Measurements from ENCODE around the gene CELSR3. TPM values are rescaled to one million over a fixed set of nuclear protein-coding genes. Genes with fewer than 3 reads are reported as not detected.
A peak's percentile ranks its signal among the peaks of the same experiment; 100 is the strongest.

CELSR3 gene
- total and polyA plus RNA-seq, 2 of the 4 experiments (the other 2 are of a cell fraction), result 0.18 to 0.63 TPM

GRCh38 chr3:48633256-48633655, 29.4 kb downstream of the CELSR3 start:
- Histone ChIP-seq H3K36me3 (ENCODE audit: control insufficient read depth, insufficient read depth, low read length) (peaks cover 55% of the 10 kb centered on the region), H3K4ac (ENCODE audit: low read depth, low read length) (no peak overlapping the region), H2AFZ (replicated peaks; ENCODE audit: low read length, poor library complexity) (no peak overlapping the region), H3K4me2 (ENCODE audit: low read depth, low read length) (no peak overlapping the region; the same call in 1 of the 2 replicates), H2BK15ac (ENCODE audit: low read depth, low read length) (no peak overlapping the region), H2BK20ac (ENCODE audit: low read depth, low read length) (no peak overlapping the region), H3K14ac (replicated peaks; ENCODE audit: low read depth, low read length) (no peak overlapping the region), H3K79me1 (ENCODE audit: low read depth in 1 of 2, low read length in 2 of 2) (peaks cover 42 to 74% of the 10 kb centered on the region in 2 experiments), H4K91ac (ENCODE audit: insufficient read depth, low read depth, low read length) (no peak overlapping the region), H3K56ac (ENCODE audit: extremely low read depth, insufficient read depth, low read length) (no peak overlapping the region), H3K27me3 (ENCODE audit: control insufficient read depth, insufficient read depth, low read length) (no peaks in the 10 kb centered on the region), H3K27ac (ENCODE audit: insufficient read depth, low read length) (no peak overlapping the region), H3K4me1 (ENCODE audit: control insufficient read depth, insufficient read depth, low read length) (peaks cover 18% of the 10 kb centered on the region), H2AK5ac (ENCODE audit: low read depth, low read length) (no peak overlapping the region), H3K18ac (ENCODE audit: low read depth, low read length) (no peak overlapping the region), H3K4me3 (ENCODE audit: insufficient read depth, low read depth, low read length) (no peak overlapping the region), H2AK9ac (replicated peaks; ENCODE audit: low read depth, low read length, poor library complexity) (peak overlapping the region; percentile 29), H4K8ac (ENCODE audit: low read depth in 2 of 2, low read length in 2 of 2) (no peak overlapping the region), H2BK120ac (ENCODE audit: low read depth, low read length) (no peak overlapping the region), H4K20me1 (ENCODE audit: insufficient read depth, low read length) (peaks cover 48% of the 10 kb centered on the region), H3K9me1 (ENCODE audit: insufficient read depth, low read length) (peaks cover 12% of the 10 kb centered on the region), H4K5ac (ENCODE audit: low read depth, low read length) (no peak overlapping the region), H3K23ac (ENCODE audit: low read depth, low read length) (no peak overlapping the region), H2BK5ac (ENCODE audit: low read depth, low read length, poor library complexity, severe bottlenecking) (no peak overlapping the region), H3K9me3 (ENCODE audit: control insufficient read depth, insufficient read depth, low read length) (no peaks in the 10 kb centered on the region), H3K9ac (ENCODE audit: low read depth, low read length) (no peak overlapping the region)
- ChIA-PET CTCF (interaction anchor here (1.2 kb wide), 1 partner anchor 72 kb away, joined by 3 read pairs; no protein-coding TSS in a partner anchor), POLR2A (ENCODE audit: unreplicated experiment) (no interaction called here)
- no TSS peak for BruUV-seq (replicated peaks)
- ATAC-seq (ENCODE audit: low read depth), result no peak
- dilution Hi-C loops (cut with HindIII; ENCODE audit: low sequenced_read_pairs, unreplicated experiment), result no loop called here
- TF ChIP-seq MXI1 (IDR thresholded peaks at IDR 0.05; ENCODE audit: borderline replicate concordance, low read depth, low read length) (no peak), ELK1 (IDR thresholded peaks at IDR 0.05; ENCODE audit: borderline replicate concordance, low read depth, low read length) (no peak), SMC3 (IDR thresholded peaks at IDR 0.05; ENCODE audit: low read depth, low read length) (no peak), FOS (IDR thresholded peaks at IDR 0.05; ENCODE audit: low read depth, low read length) (no peak), NFE2L2 (IDR thresholded peaks at IDR 0.05; ENCODE audit: low read depth, low read length) (no peak), CTCF (conservative IDR thresholded peaks at IDR 0.05; ENCODE audit: low read depth, low read length) (no peak)
- intact Hi-C loops (cut with micrococcal nuclease), result loop anchor here (10.0 kb wide), 1 partner anchor 188 kb away; the partner anchor contains the start of genes ATRIP, CCDC51 and TMA7
- in situ Hi-C loops (cut with MboI; ENCODE audit: low sequenced_read_pairs), result no loop called here
- WGBS, 2 experiments (ENCODE audit: extremely low coverage in 2 of 2, insufficient read length in 1 of 2), result 98% methylated on average over 8 of the region's 15 CpGs; no CpG with 5 or more reads in 1 of the 2 experiments
- no peak for DNase-seq
